ENCODE data around the gene SCGB1C2.

The SCGB1C2 gene

DNA sequence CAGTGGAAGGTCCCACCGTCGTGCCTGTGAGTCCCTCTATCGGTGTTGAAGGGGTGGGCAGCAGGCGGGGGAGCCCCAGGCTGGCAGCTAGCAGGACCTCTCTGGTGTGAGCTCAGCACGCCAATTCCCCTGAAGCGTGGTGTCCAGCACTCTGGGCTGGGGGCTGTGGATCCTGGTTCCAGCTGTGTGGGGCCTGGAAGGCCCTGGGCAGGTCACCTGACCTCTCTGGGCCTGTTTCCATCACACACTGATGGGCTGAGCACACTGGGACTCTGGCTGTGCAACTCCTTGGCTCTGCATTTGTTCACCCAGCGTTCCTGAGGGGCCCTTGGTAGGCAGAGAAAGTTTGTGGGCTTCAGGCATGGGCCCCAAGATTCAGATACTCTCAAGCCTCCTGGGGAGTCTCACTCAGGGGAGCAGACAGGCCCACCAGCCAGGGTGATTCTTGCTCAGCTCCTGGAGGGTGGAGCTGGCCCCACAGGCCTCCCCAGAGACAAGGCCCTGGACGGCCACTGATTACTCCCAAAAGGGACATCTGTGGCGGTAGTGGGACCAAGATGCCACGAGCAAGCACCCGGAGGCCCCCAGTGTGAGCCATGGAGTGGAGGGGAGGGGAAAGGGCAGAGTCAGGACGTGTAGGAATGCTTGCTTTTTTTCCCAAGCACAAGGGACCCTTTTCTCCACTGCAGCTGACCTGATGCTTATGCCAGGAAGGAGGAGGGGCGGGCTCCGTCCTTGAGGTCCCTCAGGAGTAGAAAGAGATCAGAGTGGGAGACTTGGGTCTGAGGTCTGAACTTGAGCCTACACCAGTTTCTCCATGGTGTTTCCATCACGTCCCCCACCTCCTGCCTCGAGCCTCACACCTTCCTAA is 8.5 kb downstream of the SCGB1C2 start:
- H3K4me1 Mint-ChIP-seq (ENCODE audit: low read depth), result peaks cover 1% of the 10 kb centered on the region
- no peaks in the 10 kb centered on the region for H3K9me3 Mint-ChIP-seq (ENCODE audit: low read depth)
- H3K27ac Mint-ChIP-seq, result no peak overlapping the region
- H3K36me3 Mint-ChIP-seq, result no peaks in the 10 kb centered on the region
- H3K4me3 Mint-ChIP-seq, result no peak overlapping the region
- H3K27me3 Mint-ChIP-seq, result peaks cover 1% of the 10 kb centered on the region

DNA sequence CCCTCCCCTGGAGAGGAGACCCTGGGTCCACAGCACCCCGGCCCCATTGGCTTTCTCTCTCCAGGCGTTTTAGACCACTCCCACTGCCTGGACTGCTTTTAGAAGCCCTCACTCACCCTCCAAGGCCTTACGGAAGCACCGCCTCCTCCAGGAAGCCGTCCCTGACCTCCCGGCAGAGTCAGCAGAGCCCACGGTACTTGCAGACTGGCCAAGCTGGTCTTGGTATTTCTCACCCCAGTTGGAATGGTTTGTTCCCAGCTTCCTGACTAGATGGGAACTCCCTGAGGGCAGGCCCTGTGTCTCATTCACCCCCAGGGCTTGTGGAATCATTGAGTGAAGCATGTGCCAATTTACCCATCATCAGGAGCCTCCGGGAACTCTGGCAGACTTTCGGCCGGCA is 9.2 kb downstream of the SCGB1C2 start:
- H3K9me3 Mint-ChIP-seq (ENCODE audit: low read depth), result no peaks in the 10 kb centered on the region
- H3K4me3 Mint-ChIP-seq, result no peak overlapping the region
- H3K36me3 Mint-ChIP-seq, result no peaks in the 10 kb centered on the region
- H3K27ac Mint-ChIP-seq, result no peak overlapping the region
- H3K27me3 Mint-ChIP-seq, result peaks cover 1% of the 10 kb centered on the region
- peaks cover 1% of the 10 kb centered on the region for H3K4me1 Mint-ChIP-seq (ENCODE audit: low read depth)

DNA sequence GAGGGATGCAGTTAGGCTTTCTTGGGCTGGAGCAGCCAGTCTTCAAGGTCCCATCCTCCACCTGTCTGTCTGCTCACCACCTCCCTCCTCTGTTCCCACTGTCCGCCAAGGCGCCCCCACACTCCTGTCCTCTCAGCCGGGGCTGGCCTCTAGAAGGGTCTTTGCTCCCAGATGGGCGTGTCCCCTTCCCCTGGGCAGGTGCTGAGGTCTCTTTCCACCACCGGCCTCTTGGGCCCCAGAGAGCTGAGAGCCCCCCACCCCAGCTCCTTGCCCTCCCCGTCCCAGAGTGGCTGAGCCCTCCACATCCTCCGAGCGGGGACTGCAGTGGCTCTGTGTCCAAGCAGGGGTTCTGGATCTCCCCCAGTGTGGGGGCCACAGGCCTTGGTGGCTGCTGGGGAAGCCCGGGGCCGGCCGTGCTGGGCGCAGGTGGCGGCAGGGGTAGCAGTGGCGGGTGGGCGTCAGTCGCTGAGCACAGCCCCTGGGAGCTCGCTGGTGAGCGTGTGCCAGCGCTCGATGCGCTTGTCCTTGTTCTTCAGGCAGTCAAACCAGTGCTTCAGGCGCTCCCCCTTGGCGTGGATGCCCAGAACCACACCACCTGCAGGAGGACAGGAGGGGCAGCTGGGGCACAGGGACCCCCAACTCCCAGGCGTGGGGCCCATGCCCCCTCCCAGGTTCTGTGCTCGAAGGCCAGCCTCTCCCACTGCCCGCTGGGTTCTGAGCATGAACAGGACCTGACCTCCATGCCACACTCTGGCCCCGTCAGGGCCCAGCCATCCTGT is 9.8 kb downstream of the SCGB1C2 start:
- H3K27ac Mint-ChIP-seq, result no peak overlapping the region
- H3K27me3 Mint-ChIP-seq, result peaks cover 1% of the 10 kb centered on the region
- H3K4me3 Mint-ChIP-seq, result no peak overlapping the region
- no peaks in the 10 kb centered on the region for H3K36me3 Mint-ChIP-seq
- no peaks in the 10 kb centered on the region for H3K9me3 Mint-ChIP-seq (ENCODE audit: low read depth)
- peaks cover 1% of the 10 kb centered on the region for H3K4me1 Mint-ChIP-seq (ENCODE audit: low read depth)

- Mint-ChIP-seq H3K4me1 (ENCODE audit: low read depth) (peaks cover 1% of the 10 kb centered on the region), H3K27me3 (peaks cover 1% of the 10 kb centered on the region), H3K36me3 (no peaks in the 10 kb centered on the region), H3K27ac (no peak overlapping the region), H3K4me3 (no peak overlapping the region), H3K9me3 (ENCODE audit: low read depth) (no peaks in the 10 kb centered on the region)
Measured at GRCh38 chr17:147796-148740, 10.7 kb downstream of the SCGB1C2 start.

DNA sequence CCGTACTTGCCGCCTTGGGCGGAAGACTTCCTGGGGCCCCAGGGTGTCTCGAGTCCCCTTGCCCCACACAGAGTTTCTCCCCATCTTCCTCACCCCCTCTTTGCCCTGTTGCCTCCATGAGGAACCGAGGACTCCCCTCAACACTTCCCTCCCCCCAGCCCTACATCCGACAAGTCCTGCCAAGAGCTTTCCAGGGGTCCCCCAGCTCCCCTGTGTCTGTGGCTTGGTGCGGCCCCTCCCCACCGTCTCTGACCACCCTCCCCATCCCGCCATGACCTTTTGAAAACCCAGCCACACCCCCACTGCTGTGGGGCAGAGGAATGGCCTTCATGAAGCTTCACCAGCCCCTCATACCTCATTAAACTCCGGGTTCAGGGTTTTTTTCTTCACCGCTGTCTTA is 11.4 kb downstream of the SCGB1C2 start:
- Mint-ChIP-seq H3K27me3 (peaks cover 1% of the 10 kb centered on the region), H3K36me3 (no peaks in the 10 kb centered on the region), H3K4me1 (ENCODE audit: low read depth) (no peaks in the 10 kb centered on the region), H3K4me3 (no peak overlapping the region), H3K9me3 (ENCODE audit: low read depth) (no peaks in the 10 kb centered on the region), H3K27ac (no peak overlapping the region)

- H3K4me1 Mint-ChIP-seq (ENCODE audit: low read depth), result no peaks in the 10 kb centered on the region
- peaks cover 1% of the 10 kb centered on the region for H3K27me3 Mint-ChIP-seq
- no peaks in the 10 kb centered on the region for H3K36me3 Mint-ChIP-seq
- H3K27ac Mint-ChIP-seq, result no peak overlapping the region
- no peak overlapping the region for H3K4me3 Mint-ChIP-seq
- no peaks in the 10 kb centered on the region for H3K9me3 Mint-ChIP-seq (ENCODE audit: low read depth)
Measured at GRCh38 chr17:149231-149630, 11.9 kb downstream of the SCGB1C2 start.

- Mint-ChIP-seq H3K27me3 (peaks cover 1% of the 10 kb centered on the region), H3K4me1 (ENCODE audit: low read depth) (no peaks in the 10 kb centered on the region), H3K36me3 (no peaks in the 10 kb centered on the region), H3K4me3 (no peak overlapping the region), H3K27ac (no peak overlapping the region), H3K9me3 (ENCODE audit: low read depth) (no peaks in the 10 kb centered on the region)
Measured at GRCh38 chr17:149897-150584, 12.7 kb downstream of the SCGB1C2 start.

DNA sequence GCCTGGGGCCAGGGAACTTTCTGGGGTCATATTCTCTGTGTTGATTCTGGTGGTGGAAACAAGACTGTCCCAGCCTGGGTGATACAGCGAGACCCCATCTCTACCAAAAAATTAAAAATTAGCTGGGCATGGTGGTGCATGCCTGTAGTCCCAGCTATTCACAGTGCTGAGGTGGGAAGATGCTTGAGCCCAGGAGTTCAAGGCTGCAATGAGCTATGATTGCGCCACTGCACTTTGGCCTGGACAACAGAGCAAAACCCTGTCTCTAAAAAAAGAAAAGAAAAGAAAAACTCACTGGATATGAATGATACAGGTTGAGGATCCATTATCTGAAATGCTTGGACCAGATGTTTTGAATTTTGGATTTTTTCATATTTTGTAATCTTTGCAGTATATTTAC is 13.6 kb downstream of the SCGB1C2 start:
- no peak overlapping the region for H3K4me3 Mint-ChIP-seq
- H3K4me1 Mint-ChIP-seq (ENCODE audit: low read depth), result no peaks in the 10 kb centered on the region
- peaks cover 1% of the 10 kb centered on the region for H3K27me3 Mint-ChIP-seq
- H3K27ac Mint-ChIP-seq, result no peak overlapping the region
- no peaks in the 10 kb centered on the region for H3K36me3 Mint-ChIP-seq
- H3K9me3 Mint-ChIP-seq (ENCODE audit: low read depth), result no peaks in the 10 kb centered on the region

GRCh38 chr17:151886-152859 is 14.8 kb downstream of the SCGB1C2 start:
- H3K27me3 Mint-ChIP-seq, result peaks cover 1% of the 10 kb centered on the region
- no peaks in the 10 kb centered on the region for H3K36me3 Mint-ChIP-seq
- no peaks in the 10 kb centered on the region for H3K9me3 Mint-ChIP-seq (ENCODE audit: low read depth)

DNA sequence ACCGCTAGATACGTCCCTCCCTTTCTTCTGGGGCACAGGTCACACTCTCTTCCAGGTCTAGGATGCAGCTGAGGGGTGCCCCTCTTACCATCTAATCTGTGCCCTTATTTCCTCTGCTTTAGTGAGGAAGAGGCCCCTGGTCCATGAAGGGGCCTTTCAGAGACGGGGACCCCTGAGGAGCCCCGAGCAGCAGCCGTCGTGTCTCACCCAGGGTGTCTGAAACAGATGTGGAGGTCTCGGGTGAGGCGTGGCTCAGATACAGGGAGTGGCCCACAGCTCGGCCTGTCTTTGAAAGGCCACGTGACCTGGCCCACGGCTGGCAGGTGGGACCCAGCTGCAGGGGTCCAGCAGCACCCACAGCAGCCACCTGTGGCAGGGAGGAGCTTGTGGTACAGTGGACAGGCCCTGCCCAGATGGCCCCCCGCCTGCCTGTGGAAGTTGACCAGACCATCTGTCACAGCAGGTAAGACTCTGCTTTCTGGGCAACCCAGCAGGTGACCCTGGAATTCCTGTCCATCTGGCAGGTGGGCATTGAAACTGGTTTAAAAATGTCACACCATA is 15.6 kb downstream of the SCGB1C2 start:
- Mint-ChIP-seq H3K27ac (no peak overlapping the region), H3K4me3 (no peak overlapping the region), H3K27me3 (peaks cover 1% of the 10 kb centered on the region), H3K9me3 (ENCODE audit: low read depth) (no peaks in the 10 kb centered on the region), H3K36me3 (no peaks in the 10 kb centered on the region), H3K4me1 (ENCODE audit: low read depth) (no peaks in the 10 kb centered on the region)

More at GRCh38 chr17:151886-152859, 14.8 kb downstream of the SCGB1C2 start:
- Mint-ChIP-seq H3K4me1 (ENCODE audit: low read depth) (no peaks in the 10 kb centered on the region), H3K4me3 (no peak overlapping the region), H3K27ac (no peak overlapping the region)

DNA sequence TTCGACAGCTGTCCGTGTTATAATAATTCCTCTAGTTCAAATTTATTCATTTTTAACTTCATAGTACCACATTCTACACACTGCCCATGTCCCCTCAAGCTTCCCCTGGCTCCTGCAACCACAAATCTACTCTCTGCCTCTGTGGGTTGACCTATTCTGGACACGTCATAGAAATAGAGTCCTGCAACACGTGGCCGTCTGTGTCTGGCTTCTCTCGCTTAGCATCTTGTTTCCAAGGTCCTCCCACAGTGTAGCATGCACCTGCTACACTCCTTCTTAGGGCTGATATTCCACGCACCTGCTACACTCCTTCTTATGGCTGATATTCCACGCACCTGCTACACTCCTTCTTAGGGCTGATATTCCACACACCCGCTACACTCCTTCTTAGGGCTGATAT is 16.5 kb downstream of the SCGB1C2 start:
- Mint-ChIP-seq H3K4me3 (no peak overlapping the region), H3K9me3 (ENCODE audit: low read depth) (no peaks in the 10 kb centered on the region), H3K27ac (no peak overlapping the region), H3K36me3 (no peaks in the 10 kb centered on the region), H3K27me3 (peaks cover 1% of the 10 kb centered on the region), H3K4me1 (ENCODE audit: low read depth) (no peaks in the 10 kb centered on the region)

DNA sequence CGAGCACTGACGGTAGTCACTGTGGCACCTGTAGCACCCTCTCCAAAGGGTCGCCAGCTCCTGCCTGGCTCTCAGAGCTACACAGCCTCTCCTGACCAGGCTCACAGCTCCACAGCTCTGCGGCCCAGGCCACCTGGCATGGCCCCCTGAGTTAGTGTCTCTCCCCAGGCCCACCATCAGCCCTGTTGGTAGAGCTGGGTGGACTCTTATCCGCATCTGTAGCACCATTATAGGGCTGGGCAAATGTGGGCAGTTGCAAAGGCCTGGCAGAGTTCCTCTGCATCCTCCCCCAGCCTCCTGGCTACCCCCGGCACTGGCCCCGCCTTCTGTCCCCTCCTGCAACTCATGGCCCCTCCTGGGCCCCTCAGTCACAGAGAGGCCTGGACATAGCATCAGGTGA is 18.2 kb downstream of the SCGB1C2 start:
- Mint-ChIP-seq H3K27me3 (peaks cover 1% of the 10 kb centered on the region), H3K4me1 (ENCODE audit: low read depth) (no peaks in the 10 kb centered on the region), H3K4me3 (no peak overlapping the region), H3K9me3 (ENCODE audit: low read depth) (no peaks in the 10 kb centered on the region), H3K27ac (no peak overlapping the region), H3K36me3 (no peaks in the 10 kb centered on the region)

GRCh38 chr17:156094-156621 is 18.8 kb downstream of the SCGB1C2 start:
- H3K4me1 Mint-ChIP-seq (ENCODE audit: low read depth), result no peaks in the 10 kb centered on the region
- H3K27me3 Mint-ChIP-seq, result no peaks in the 10 kb centered on the region
- H3K36me3 Mint-ChIP-seq, result no peaks in the 10 kb centered on the region
- no peak overlapping the region for H3K4me3 Mint-ChIP-seq
- H3K9me3 Mint-ChIP-seq (ENCODE audit: low read depth), result no peaks in the 10 kb centered on the region
- H3K27ac Mint-ChIP-seq, result no peak overlapping the region

Data from activated naive CD8-positive, alpha-beta T cell (primary cell).